Natural killer cell treated with Interleukin-12 subunit alpha and Interleukin-12 subunit beta and Interleukin-15 and Interleukin-18, amount 100 ng/mL, for 72 hours (primary cell): ENCODE data around the gene OGA. TPM values are rescaled to one million over a fixed set of nuclear protein-coding genes. Genes with fewer than 3 reads are reported as not detected.
A peak's percentile ranks its signal among the peaks of the same experiment; 100 is the strongest.

Source experiments
- ATAC-seq, 2 donors: fragments of 150-1000 bp; cut with Tn5 transposase in 1 of 2; sonication (Bioruptor Pico), chemical (Tn5 transposase) in 1 of 2; 2 replicates each; pipeline ENCODE4 v1.10.0; 2021
- DNase-seq: peaks from one replicate; pipeline ENCODE4 v3.0.0; 2022; ENCODE audit warnings: low spot score
- H3K27ac Mint-ChIP-seq, 2 donors: 1 replicate in 1 of 2; 2 replicates in 1 of 2; pipeline ENCODE4 v1.8.0; 2022; ENCODE audit warnings: mixed read lengths in 2 of 2, mild to moderate bottlenecking in 1 of 2, moderate library complexity in 1 of 2
- H3K27me3 Mint-ChIP-seq, 2 donors: 1 replicate in 1 of 2; 2 replicates in 1 of 2; pipeline ENCODE4 v1.8.0; 2022; ENCODE audit warnings: mixed read lengths in 2 of 2
- H3K36me3 Mint-ChIP-seq: one replicate; pipeline ENCODE4 v1.8.0; 2022; ENCODE audit warnings: mixed read lengths
- H3K4me1 Mint-ChIP-seq, 2 donors: 1 replicate in 1 of 2; 2 replicates in 1 of 2; pipeline ENCODE4 v1.8.0; 2022; ENCODE audit warnings: low read depth in 2 of 2, mixed read lengths in 2 of 2, mild to moderate bottlenecking in 1 of 2
- H3K4me3 Mint-ChIP-seq: one replicate; pipeline ENCODE4 v1.8.0; 2022; ENCODE audit warnings: mixed read lengths
- H3K9me3 Mint-ChIP-seq: 2 replicates; pipeline ENCODE4 v1.8.0; 2022; ENCODE audit warnings: mixed read lengths
- total RNA-seq, 2 donors: library from RNA; stranded (reverse); gene quantifications; one replicate each; pipeline ENCODE4 v1.2.3, GENCODE V29; 2022

The OGA gene
- total RNA-seq, 2 donors from 2014 or later, result 174 to 237 TPM

GRCh38 chr10:101772017-101772894 lies 46.0 kb downstream of the OGA start:
- Mint-ChIP-seq H3K4me1 (peaks cover 0 to 4% of the 10 kb centered on the region in 2 donors), H3K4me3 (no peak overlapping the region), H3K27me3 (peaks cover 24 to 39% of the 10 kb centered on the region in 2 donors), H3K9me3 (no peaks in the 10 kb centered on the region), H3K36me3 (no peaks in the 10 kb centered on the region), H3K27ac (no peak overlapping the region)
- no peak for ATAC-seq
- no peak for DNase-seq

GRCh38 chr10:101771380-101771779 lies 46.9 kb downstream of the OGA start:
- H3K36me3 Mint-ChIP-seq, result no peaks in the 10 kb centered on the region
- H3K4me1 Mint-ChIP-seq, result peaks cover 0 to 4% of the 10 kb centered on the region in 2 donors
- H3K9me3 Mint-ChIP-seq, result no peaks in the 10 kb centered on the region
- no peak overlapping the region for H3K27ac Mint-ChIP-seq
- no peak for DNase-seq
- H3K4me3 Mint-ChIP-seq, result no peak overlapping the region
- peaks cover 21 to 37% of the 10 kb centered on the region in 2 donors for H3K27me3 Mint-ChIP-seq
- no peak for ATAC-seq

GRCh38 chr10:101770331-101771215 lies 47.7 kb downstream of the OGA start:
- ATAC-seq (no peak), DNase-seq (no peak)
- Mint-ChIP-seq H3K9me3 (no peaks in the 10 kb centered on the region), H3K36me3 (no peaks in the 10 kb centered on the region), H3K27ac (no peak overlapping the region), H3K27me3 (peaks cover 30 to 42% of the 10 kb centered on the region in 2 donors), H3K4me3 (no peak overlapping the region), H3K4me1 (peaks cover 0 to 4% of the 10 kb centered on the region in 2 donors)

- no peak overlapping the region for H3K27ac Mint-ChIP-seq
- DNase-seq (no peak), ATAC-seq (no peak)
- H3K4me1 Mint-ChIP-seq, result peaks cover 0 to 4% of the 10 kb centered on the region in 2 donors
- H3K9me3 Mint-ChIP-seq, result no peaks in the 10 kb centered on the region
- H3K27me3 Mint-ChIP-seq, result peaks cover 37 to 47% of the 10 kb centered on the region in 2 donors
- no peaks in the 10 kb centered on the region for H3K36me3 Mint-ChIP-seq
- no peak overlapping the region for H3K4me3 Mint-ChIP-seq
Measured at GRCh38 chr10:101769541-101770180, 48.6 kb downstream of the OGA start.

GRCh38 chr10:101768791-101769170 lies 49.5 kb downstream of the OGA start:
- Mint-ChIP-seq H3K4me3 (no peak overlapping the region), H3K9me3 (no peaks in the 10 kb centered on the region), H3K27me3 (peaks cover 32 to 41% of the 10 kb centered on the region in 2 donors), H3K4me1 (peaks cover 0 to under 1% of the 10 kb centered on the region in 2 donors), H3K36me3 (no peaks in the 10 kb centered on the region), H3K27ac (no peak overlapping the region)
- ATAC-seq, result peak in 1 of 2 donors; percentile 24
- DNase-seq, result no peak

GRCh38 chr10:101767966-101768790 lies 50.1 kb downstream of the OGA start:
- no peak for ATAC-seq
- Mint-ChIP-seq H3K4me1 (no peaks in the 10 kb centered on the region), H3K27me3 (peaks cover 28 to 37% of the 10 kb centered on the region in 2 donors), H3K4me3 (no peak overlapping the region), H3K36me3 (no peaks in the 10 kb centered on the region), H3K9me3 (no peaks in the 10 kb centered on the region), H3K27ac (no peak overlapping the region)
- no peak for DNase-seq

GRCh38 chr10:101767600-101767945 lies 50.7 kb downstream of the OGA start:
- Mint-ChIP-seq H3K27me3 (peaks cover 27 to 35% of the 10 kb centered on the region in 2 donors), H3K27ac (no peak overlapping the region), H3K36me3 (no peaks in the 10 kb centered on the region), H3K4me3 (no peak overlapping the region), H3K4me1 (no peaks in the 10 kb centered on the region), H3K9me3 (no peaks in the 10 kb centered on the region)
- ATAC-seq (no peak), DNase-seq (no peak)

GRCh38 chr10:101766753-101767599 lies 51.3 kb downstream of the OGA start:
- Mint-ChIP-seq H3K27me3 (peaks cover 27 to 32% of the 10 kb centered on the region in 2 donors), H3K4me3 (no peak overlapping the region), H3K9me3 (no peaks in the 10 kb centered on the region), H3K27ac (no peak overlapping the region), H3K36me3 (no peaks in the 10 kb centered on the region), H3K4me1 (no peaks in the 10 kb centered on the region)
- ATAC-seq (peak in 1 of 2 donors; percentile 27), DNase-seq (no peak)

- H3K9me3 Mint-ChIP-seq, result no peaks in the 10 kb centered on the region
- peaks cover 27 to 29% of the 10 kb centered on the region in 2 donors for H3K27me3 Mint-ChIP-seq
- no peak overlapping the region for H3K4me3 Mint-ChIP-seq
- no peaks in the 10 kb centered on the region for H3K4me1 Mint-ChIP-seq
- ATAC-seq (no peak), DNase-seq (no peak)
- no peaks in the 10 kb centered on the region for H3K36me3 Mint-ChIP-seq
- no peak overlapping the region for H3K27ac Mint-ChIP-seq
Measured at GRCh38 chr10:101766306-101766705, 51.9 kb downstream of the OGA start.

- no peaks in the 10 kb centered on the region for H3K4me1 Mint-ChIP-seq
- H3K9me3 Mint-ChIP-seq, result no peaks in the 10 kb centered on the region
- DNase-seq, result no peak
- no peak for ATAC-seq
- H3K4me3 Mint-ChIP-seq, result no peak overlapping the region
- H3K36me3 Mint-ChIP-seq, result no peaks in the 10 kb centered on the region
- no peak overlapping the region for H3K27ac Mint-ChIP-seq
- peaks cover 26 to 27% of the 10 kb centered on the region in 2 donors for H3K27me3 Mint-ChIP-seq
Measured at GRCh38 chr10:101763141-101763846, 55.0 kb downstream of the OGA start.

- Mint-ChIP-seq H3K27ac (no peak overlapping the region), H3K4me1 (no peaks in the 10 kb centered on the region), H3K9me3 (no peaks in the 10 kb centered on the region), H3K36me3 (no peaks in the 10 kb centered on the region), H3K4me3 (no peak overlapping the region), H3K27me3 (peaks cover 26 to 27% of the 10 kb centered on the region in 2 donors)
- DNase-seq, result no peak
- no peak for ATAC-seq
Measured at GRCh38 chr10:101762736-101763135, 55.5 kb downstream of the OGA start.

- Mint-ChIP-seq H3K36me3 (no peaks in the 10 kb centered on the region), H3K4me1 (no peaks in the 10 kb centered on the region), H3K9me3 (no peaks in the 10 kb centered on the region)
Measured at GRCh38 chr10:101761226-101761625, 57.0 kb downstream of the OGA start.

More at GRCh38 chr10:101761226-101761625, 57.0 kb downstream of the OGA start:
- ATAC-seq (no peak), DNase-seq (no peak)
- Mint-ChIP-seq H3K4me3 (no peak overlapping the region), H3K27me3 (peaks cover 21 to 22% of the 10 kb centered on the region in 2 donors), H3K27ac (no peak overlapping the region)
